Measurements from ENCODE around the gene ORC1.

Gene ORC1

GRCh38 chr1:52337439-52337838 is 66.8 kb downstream of the ORC1 start:
- DNase-seq: no peak

- no peak for DNase-seq
Observed at GRCh38 chr1:52334906-52335528, 69.2 kb downstream of the ORC1 start.

GRCh38 chr1:52332411-52332810 is 71.8 kb downstream of the ORC1 start:
- DNase-seq: no peak

GRCh38 chr1:52328615-52329014 is 75.6 kb downstream of the ORC1 start:
- no peak for DNase-seq

GRCh38 chr1:52325786-52326185 is 78.4 kb downstream of the ORC1 start:
- DNase-seq: no peak

GRCh38 chr1:52323731-52324130 is 80.5 kb downstream of the ORC1 start:
- DNase-seq: no peak

Data from eye (tissue), 1 donor.